Measurements from ENCODE around the gene STARD7. TPM values are rescaled to one million over a fixed set of nuclear protein-coding genes. Genes with fewer than 3 reads are reported as not detected.

STARD7 gene
- total RNA-seq, 2 donors from 2014 or later = 68.5 to 91.3 TPM

GRCh38 chr2:96151595-96152303, 56.9 kb downstream of the STARD7 start:
- 84 to 85% methylated on average over 7 to 9 of the region's 9 CpGs for WGBS, 2 donors
- no peaks in the 10 kb centered on the region for H3K27me3 ChIP-seq
- no peaks in the 10 kb centered on the region for H3K9me3 ChIP-seq
- no peaks in the 10 kb centered on the region for H3K36me3 ChIP-seq (replicated peaks in 1 of 2; ENCODE audit: insufficient read depth in 1 of 2, low read depth in 2 of 2)
- no peak for DNase-seq
- peaks cover 3% of the 10 kb centered on the region for H3K4me1 ChIP-seq
- TF ChIP-seq CTCF (IDR thresholded peaks at IDR 0.05) = no peak
- TF ChIP-seq POLR2A (IDR thresholded peaks at IDR 0.05) = no peak
- no peak for ATAC-seq
- H3K4me3 ChIP-seq = no peak overlapping the region
- H3K27ac ChIP-seq = no peak overlapping the region
- intact Hi-C loops (cut with DNase I) = no loop called here

- no peaks in the 10 kb centered on the region for H3K36me3 ChIP-seq (replicated peaks in 1 of 2; ENCODE audit: insufficient read depth in 1 of 2, low read depth in 2 of 2)
- H3K27ac ChIP-seq = no peak overlapping the region
- ATAC-seq (no peak), DNase-seq (no peak)
- intact Hi-C loops (cut with DNase I) = no loop called here
- 83 to 86% methylated on average over 11 to 14 of the region's 14 CpGs for WGBS, 2 donors
- peaks cover 3% of the 10 kb centered on the region for H3K4me1 ChIP-seq
- H3K9me3 ChIP-seq = no peaks in the 10 kb centered on the region
- no peak overlapping the region for H3K4me3 ChIP-seq
- H3K27me3 ChIP-seq = no peaks in the 10 kb centered on the region
- TF ChIP-seq CTCF (IDR thresholded peaks at IDR 0.05) (no peak), POLR2A (IDR thresholded peaks at IDR 0.05) (no peak)
Observed at GRCh38 chr2:96150791-96151594, 57.6 kb downstream of the STARD7 start.

- ATAC-seq (no peak), DNase-seq (no peak)
- Histone ChIP-seq H3K27ac (no peak overlapping the region), H3K36me3 (replicated peaks in 1 of 2; ENCODE audit: insufficient read depth in 1 of 2, low read depth in 2 of 2) (no peaks in the 10 kb centered on the region), H3K27me3 (no peaks in the 10 kb centered on the region), H3K4me1 (peaks cover 11% of the 10 kb centered on the region), H3K9me3 (no peaks in the 10 kb centered on the region), H3K4me3 (no peak overlapping the region)
- 82 to 83% methylated on average over 6 of the region's 6 CpGs for WGBS, 2 donors
- TF ChIP-seq POLR2A (IDR thresholded peaks at IDR 0.05) (no peak), CTCF (IDR thresholded peaks at IDR 0.05) (no peak)
- intact Hi-C loops (cut with DNase I) = no loop called here
Observed at GRCh38 chr2:96150007-96150640, 58.5 kb downstream of the STARD7 start.

GRCh38 chr2:96148410-96149217, 60.0 kb downstream of the STARD7 start:
- peak overlapping the region in 1 of 4 donors; percentile 52 for H3K27ac ChIP-seq
- H3K4me1 ChIP-seq = peaks cover 24% of the 10 kb centered on the region
- intact Hi-C loops (cut with DNase I) = no loop called here
- peak; percentile 28 for ATAC-seq
- H3K27me3 ChIP-seq = no peaks in the 10 kb centered on the region
- no peak for TF ChIP-seq CTCF (IDR thresholded peaks at IDR 0.05)
- TF ChIP-seq POLR2A (IDR thresholded peaks at IDR 0.05) = no peak
- no peaks in the 10 kb centered on the region for H3K9me3 ChIP-seq
- H3K4me3 ChIP-seq = no peak overlapping the region
- peak; percentile 60 to 89 (median 84) for DNase-seq
- H3K36me3 ChIP-seq (replicated peaks in 1 of 2; ENCODE audit: insufficient read depth in 1 of 2, low read depth in 2 of 2) = no peaks in the 10 kb centered on the region
- WGBS, 2 donors = 39 to 64% methylated on average over 10 to 27 of the region's 29 CpGs

All from body of pancreas (tissue), 4 donors.